Calu3 (cell line): ENCODE results near the gene HSBP1L1. TPM values are rescaled to one million over a fixed set of nuclear protein-coding genes. Genes with fewer than 3 reads are reported as not detected.

ENCODE experiments used
- BruUV-seq: library from RNA; stranded (reverse); fragments of 400-500 nt; replicated peaks from 2 replicates; lab custom pipeline; 2021; lab: Mats Ljungman, UMichigan
- CTCF ChIA-PET: fragments of 300-600 bp; sonication (Branson Sonifier 250); formaldehyde crosslinking; loops from one replicate; lab custom pipeline; 2022; ENCODE audit warnings: antibody characterized with exemption; lab: Charles Lee
- DNase-seq: peaks from one replicate; pipeline ENCODE4 v3.0.0; 2022
- H3K27ac Mint-ChIP-seq: one replicate; pipeline ENCODE4 v1.8.0; 2022; ENCODE audit warnings: mixed read lengths; ENCODE audit not compliant: unreplicated experiment
- H3K27me3 Mint-ChIP-seq: one replicate; pipeline ENCODE4 v1.8.0; 2022; ENCODE audit warnings: mixed read lengths; ENCODE audit not compliant: unreplicated experiment
- H3K36me3 Mint-ChIP-seq: one replicate; pipeline ENCODE4 v1.8.0; 2022; ENCODE audit warnings: mild to moderate bottlenecking, moderate library complexity, mixed read lengths; ENCODE audit not compliant: insufficient read depth, unreplicated experiment
- H3K4me1 Mint-ChIP-seq: one replicate; pipeline ENCODE4 v1.8.0; 2022; ENCODE audit warnings: mild to moderate bottlenecking, low read depth, mixed read lengths; ENCODE audit not compliant: unreplicated experiment
- H3K4me3 Mint-ChIP-seq: one replicate; pipeline ENCODE4 v1.8.0; 2022; ENCODE audit warnings: mild to moderate bottlenecking, low read depth, moderate library complexity, mixed read lengths; ENCODE audit not compliant: unreplicated experiment
- H3K9me3 Mint-ChIP-seq: one replicate; pipeline ENCODE4 v1.8.0; 2022; ENCODE audit warnings: low read depth, mixed read lengths; ENCODE audit not compliant: unreplicated experiment
- intact Hi-C: fragments of 100-400 bp; cut with micrococcal nuclease; formaldehyde crosslinking; loops from one replicate; pipeline ENCODE4 v1.10.0; 2022; ENCODE audit not compliant: unreplicated experiment
- total RNA-seq: library from RNA; stranded (reverse); gene quantifications from 2 replicates; pipeline ENCODE4 v1.2.3, GENCODE V29; 2022
- TF ChIP-seq, protein P1 (sequence below): fragments of 200-600 bp; IDR thresholded peaks from one replicate; pipeline ENCODE4 v1.8.0; 2022; ENCODE audit warnings: antibody characterized with exemption; ENCODE audit not compliant: unreplicated experiment

The HSBP1L1 gene
- total RNA-seq, 1 experiment from 2014 or later: 18.8 TPM

DNA sequence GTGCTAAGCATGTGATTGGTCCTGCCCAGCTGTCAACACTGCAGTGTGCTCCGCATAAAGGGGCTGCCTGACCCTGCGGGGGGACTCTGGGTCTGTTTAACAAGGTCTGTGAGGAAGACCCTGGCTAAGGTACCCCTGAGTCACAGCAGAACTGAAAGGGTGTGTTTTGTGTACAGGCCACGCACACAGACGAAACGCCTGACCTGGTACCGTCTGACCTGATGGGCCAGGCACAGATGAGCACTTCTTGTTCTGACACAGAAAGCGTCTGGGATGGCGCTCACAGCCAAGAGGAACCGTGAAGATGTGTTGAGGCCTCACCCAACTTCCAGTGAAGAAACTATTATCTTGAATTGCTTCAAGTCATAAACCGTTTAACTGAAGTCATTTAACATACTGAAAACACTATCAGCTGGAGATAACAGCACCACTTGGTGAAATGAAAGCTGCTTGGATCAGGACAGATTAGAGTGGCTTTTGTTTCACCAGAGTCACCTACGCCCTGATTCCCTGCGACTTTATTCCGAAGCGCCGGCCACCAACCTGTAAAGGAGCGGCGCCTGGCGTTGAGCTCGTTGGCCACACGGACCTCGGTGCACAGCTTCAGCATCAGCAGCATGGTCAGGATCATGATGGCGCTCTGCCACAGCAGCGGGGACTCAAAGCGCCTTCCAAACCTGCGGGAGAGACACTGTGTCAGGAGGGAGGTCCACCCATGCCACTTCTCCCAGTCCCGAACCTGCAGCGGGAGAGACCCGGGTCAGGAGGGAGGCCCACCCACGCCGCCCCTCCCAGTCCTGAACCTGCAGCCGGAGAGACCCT lies 21.4 kb upstream of the HSBP1L1 start:
- BruUV-seq: no TSS peak
- Mint-ChIP-seq H3K9me3 (no peaks in the 10 kb centered on the region), H3K4me3 (no peak overlapping the region), H3K27ac (no peak overlapping the region), H3K4me1 (no peaks in the 10 kb centered on the region), H3K27me3 (no peaks in the 10 kb centered on the region), H3K36me3 (peaks cover 6% of the 10 kb centered on the region)
- no peak for DNase-seq
- TF ChIP-seq, protein P1, sequence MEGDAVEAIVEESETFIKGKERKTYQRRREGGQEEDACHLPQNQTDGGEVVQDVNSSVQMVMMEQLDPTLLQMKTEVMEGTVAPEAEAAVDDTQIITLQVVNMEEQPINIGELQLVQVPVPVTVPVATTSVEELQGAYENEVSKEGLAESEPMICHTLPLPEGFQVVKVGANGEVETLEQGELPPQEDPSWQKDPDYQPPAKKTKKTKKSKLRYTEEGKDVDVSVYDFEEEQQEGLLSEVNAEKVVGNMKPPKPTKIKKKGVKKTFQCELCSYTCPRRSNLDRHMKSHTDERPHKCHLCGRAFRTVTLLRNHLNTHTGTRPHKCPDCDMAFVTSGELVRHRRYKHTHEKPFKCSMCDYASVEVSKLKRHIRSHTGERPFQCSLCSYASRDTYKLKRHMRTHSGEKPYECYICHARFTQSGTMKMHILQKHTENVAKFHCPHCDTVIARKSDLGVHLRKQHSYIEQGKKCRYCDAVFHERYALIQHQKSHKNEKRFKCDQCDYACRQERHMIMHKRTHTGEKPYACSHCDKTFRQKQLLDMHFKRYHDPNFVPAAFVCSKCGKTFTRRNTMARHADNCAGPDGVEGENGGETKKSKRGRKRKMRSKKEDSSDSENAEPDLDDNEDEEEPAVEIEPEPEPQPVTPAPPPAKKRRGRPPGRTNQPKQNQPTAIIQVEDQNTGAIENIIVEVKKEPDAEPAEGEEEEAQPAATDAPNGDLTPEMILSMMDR: no peak
- intact Hi-C loops: no loop called here
- CTCF ChIA-PET: no interaction called here

DNA sequence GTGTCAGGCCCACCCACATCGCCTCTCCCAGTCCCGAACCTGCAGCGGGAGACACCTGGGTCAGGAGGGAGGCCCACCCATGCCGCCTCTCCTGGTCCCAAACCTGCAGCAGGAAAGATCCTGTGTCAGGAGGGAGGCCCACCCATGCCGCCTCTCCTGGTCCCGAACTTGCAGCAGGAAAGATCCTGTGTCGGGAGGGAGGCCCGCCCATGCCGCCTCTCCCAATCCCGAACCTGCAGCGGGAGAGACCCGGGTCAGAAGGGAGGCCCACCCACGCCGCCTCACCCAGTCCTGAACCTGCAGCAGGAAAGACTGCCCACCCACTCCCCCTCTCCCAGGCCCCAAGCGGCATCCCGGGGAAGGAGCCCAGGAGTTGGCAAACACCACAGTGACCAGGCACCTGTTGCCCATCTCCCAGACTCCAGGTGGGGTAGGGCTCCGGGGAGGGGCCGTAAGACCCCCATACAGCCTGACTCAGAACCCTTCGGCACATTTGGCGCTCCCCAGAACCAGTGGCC lies 20.8 kb upstream of the HSBP1L1 start:
- BruUV-seq: no TSS peak
- CTCF ChIA-PET: no interaction called here

DNA sequence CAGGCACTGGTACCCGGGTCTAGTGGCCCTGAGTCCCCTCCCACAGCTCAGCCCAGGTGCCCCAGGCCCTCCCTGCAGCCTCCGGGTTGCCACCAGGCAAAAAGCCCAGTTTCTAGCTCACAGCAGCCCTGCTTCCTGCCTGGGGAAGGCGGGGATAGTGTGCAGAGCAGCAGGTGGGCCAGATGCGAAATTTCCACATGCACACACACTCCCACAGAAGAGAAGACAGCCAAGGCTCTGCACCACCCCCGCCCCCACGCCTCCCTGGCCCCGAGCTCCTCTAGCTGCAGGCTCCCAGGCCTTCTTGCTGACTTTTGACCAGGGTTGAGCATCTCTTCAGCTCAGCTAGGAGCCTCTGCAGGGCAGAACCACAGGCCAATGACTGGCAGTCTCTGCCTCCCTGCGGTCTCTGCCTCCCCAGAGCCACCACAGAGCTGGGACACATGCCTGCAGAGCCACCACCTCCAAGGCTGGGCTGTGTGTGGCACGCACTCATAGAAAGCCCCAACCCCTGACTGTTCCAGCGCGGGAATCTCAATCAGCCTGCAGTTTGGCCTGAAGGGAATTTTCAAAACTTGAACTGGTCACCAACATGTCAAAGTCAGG lies 20.2 kb upstream of the HSBP1L1 start:
- Mint-ChIP-seq H3K4me3 (no peak overlapping the region), H3K4me1 (no peaks in the 10 kb centered on the region), H3K36me3 (peaks cover 8% of the 10 kb centered on the region), H3K9me3 (no peaks in the 10 kb centered on the region), H3K27ac (no peak overlapping the region), H3K27me3 (no peaks in the 10 kb centered on the region)
- CTCF ChIA-PET: no interaction called here
- intact Hi-C loops: no loop called here
- TF ChIP-seq, protein P1: no peak
- DNase-seq: no peak
- no TSS peak for BruUV-seq

More for the DNA sequence above, 20.8 kb upstream of the HSBP1L1 start:
- TF ChIP-seq, protein P1: no peak
- H3K4me1 Mint-ChIP-seq: no peaks in the 10 kb centered on the region
- H3K27ac Mint-ChIP-seq: no peak overlapping the region
- H3K36me3 Mint-ChIP-seq: peaks cover 3% of the 10 kb centered on the region
- intact Hi-C loops: no loop called here
- no peaks in the 10 kb centered on the region for H3K27me3 Mint-ChIP-seq
- no peak overlapping the region for H3K4me3 Mint-ChIP-seq
- DNase-seq: no peak
- H3K9me3 Mint-ChIP-seq: no peaks in the 10 kb centered on the region

DNA sequence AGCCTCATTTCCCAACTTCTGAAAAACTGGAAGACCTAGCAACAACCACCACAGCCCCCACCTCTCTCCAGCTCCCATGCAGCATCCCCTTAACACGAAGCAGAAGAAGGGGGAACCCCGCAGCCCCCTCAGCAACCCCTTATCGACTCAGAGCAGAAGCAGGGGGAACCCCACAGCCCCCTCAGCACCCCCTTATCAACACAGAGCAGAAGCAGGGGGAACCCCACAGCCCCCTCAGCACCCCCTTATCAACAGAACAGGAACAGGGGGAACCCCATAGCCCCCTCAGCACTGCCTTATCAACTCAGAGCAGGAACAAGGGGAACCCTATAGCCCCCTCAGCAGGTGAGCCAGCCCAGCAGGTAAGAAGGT lies 19.7 kb upstream of the HSBP1L1 start:
- no TSS peak for BruUV-seq
- peaks cover 8% of the 10 kb centered on the region for H3K36me3 Mint-ChIP-seq
- no peaks in the 10 kb centered on the region for H3K27me3 Mint-ChIP-seq
- DNase-seq: no peak
- TF ChIP-seq, protein P1: no peak
- H3K4me1 Mint-ChIP-seq: no peaks in the 10 kb centered on the region
- CTCF ChIA-PET: no interaction called here
- intact Hi-C loops: no loop called here
- H3K4me3 Mint-ChIP-seq: no peak overlapping the region
- no peaks in the 10 kb centered on the region for H3K9me3 Mint-ChIP-seq
- H3K27ac Mint-ChIP-seq: no peak overlapping the region
